ENCODE data around the gene KMT2E.
"Not testable (repeated sequence)": the region's sequence is repeated elsewhere in the genome, so short reads cannot be mapped to it uniquely, and the experiment has no call there.

KMT2E gene

GRCh38 chr7:105011141-105011830 lies 2.7 kb upstream of the KMT2E start:
- DNase-seq, result no peak

GRCh38 chr7:105011831-105012502 lies 2.0 kb upstream of the KMT2E start:
- DNase-seq, result peak; percentile 18

- DNase-seq, result peak; percentile 100
Measured at GRCh38 chr7:105012503-105013220, 1.3 kb upstream of the KMT2E start.

- peak; percentile 97 for DNase-seq
Measured at GRCh38 chr7:105013221-105013815, 687 bp upstream of the KMT2E start.

GRCh38 chr7:105014693-105015389 lies 836 bp downstream of the KMT2E start:
- DNase-seq, result peak; percentile 79

GRCh38 chr7:105015390-105015965 lies 1.5 kb downstream of the KMT2E start:
- DNase-seq, result peak; percentile 29

- no peak for DNase-seq
Measured at GRCh38 chr7:105016068-105016708, 2.2 kb downstream of the KMT2E start.

- DNase-seq, result no peak
Measured at GRCh38 chr7:105016709-105017656, 3.0 kb downstream of the KMT2E start.

- no peak for DNase-seq
Measured at GRCh38 chr7:105017657-105018365, 3.8 kb downstream of the KMT2E start.

GRCh38 chr7:105019269-105019668 lies 5.3 kb downstream of the KMT2E start:
- no peak for DNase-seq

GRCh38 chr7:105020926-105021325 lies 6.9 kb downstream of the KMT2E start:
- no peak for DNase-seq

- DNase-seq, result no peak
Measured at GRCh38 chr7:105021352-105021751, 7.3 kb downstream of the KMT2E start.

GRCh38 chr7:105021967-105022366 lies 8.0 kb downstream of the KMT2E start:
- DNase-seq, result no peak

- DNase-seq, result no peak
Measured at GRCh38 chr7:105022458-105022857, 8.5 kb downstream of the KMT2E start.

GRCh38 chr7:105024734-105025133 lies 10.7 kb downstream of the KMT2E start:
- DNase-seq, result no peak

GRCh38 chr7:105026750-105027149 lies 12.7 kb downstream of the KMT2E start:
- no peak for DNase-seq

GRCh38 chr7:105027176-105027853 lies 13.3 kb downstream of the KMT2E start:
- no peak for DNase-seq

- DNase-seq, result no peak
Measured at GRCh38 chr7:105028004-105028403, 14.0 kb downstream of the KMT2E start.

- DNase-seq, result not testable (repeated sequence)
Measured at GRCh38 chr7:105028941-105029340, 14.9 kb downstream of the KMT2E start.

GRCh38 chr7:105030447-105030846 lies 16.4 kb downstream of the KMT2E start:
- DNase-seq, result no peak

Data from CD4-positive, alpha-beta T cell treated with Interferon gamma for 1 hour (primary cell).